H1 (cell line): ENCODE data around the gene ZDHHC8. TPM values are rescaled to one million over a fixed set of nuclear protein-coding genes. Genes with fewer than 3 reads are reported as not detected.

Experiments used
- CTCF ChIA-PET: fragments of 300-600 bp; sonication (Branson Sonifier 250); formaldehyde crosslinking; loops from one replicate; lab custom pipeline; 2021; ENCODE audit not compliant: partially characterized antibody; lab: Charles Lee
- POLR2A ChIA-PET: fragments of 300-600 bp; sonication (Branson Sonifier 250); formaldehyde crosslinking; loops from one replicate; lab custom pipeline; 2021; ENCODE audit warnings: inconsistent platforms; ENCODE audit not compliant: partially characterized antibody; lab: Charles Lee
- DNase-seq, 2 experiments: peaks; one replicate each; pipeline versions ENCODE4 v3.0.0 to v3.0.0-alpha.2; 2010 to 2022; ENCODE audit warnings: low spot score in 2 of 2, low read depth in 1 of 2, mixed read lengths in 1 of 2
- FAIRE-seq: peaks from 2 replicates; lab custom pipeline; 2011; peaks lifted over from hg19 to GRCh38; lab: Jason Lieb, UNC
- H2AFZ ChIP-seq: 2 replicates; pipeline ENCODE4 v1.8.1; 2012; ENCODE audit warnings: low read length, inconsistent platforms
- H2AK5ac ChIP-seq: 2 replicates; pipeline ENCODE4 v1.6.1; 2013; ENCODE audit warnings: low read depth, low read length
- H2BK120ac ChIP-seq: replicated peaks from 2 replicates; pipeline ENCODE3; 2013; ENCODE audit warnings: low read depth, low read length, inconsistent platforms
- H2BK12ac ChIP-seq: 2 replicates; pipeline ENCODE4 v1.6.1; 2013; ENCODE audit warnings: low read depth, low read length
- H2BK15ac ChIP-seq: 2 replicates; pipeline ENCODE4 v1.6.1; 2013; ENCODE audit warnings: low read length
- H2BK20ac ChIP-seq: 2 replicates; pipeline ENCODE4 v1.6.1; 2013; ENCODE audit warnings: low read length
- H2BK5ac ChIP-seq: 2 replicates; pipeline ENCODE4 v1.6.1; 2013; ENCODE audit warnings: low read depth, low read length
- H3K14ac ChIP-seq: 2 replicates; pipeline ENCODE4 v1.6.1; 2013; ENCODE audit warnings: inconsistent platforms; ENCODE audit not compliant: insufficient read length
- H3K18ac ChIP-seq: 2 replicates; pipeline ENCODE4 v1.6.1; 2013; ENCODE audit warnings: low read length; ENCODE audit errors: extremely low read depth
- H3K23ac ChIP-seq: 2 replicates; pipeline ENCODE4 v1.6.1; 2013; ENCODE audit warnings: inconsistent platforms; ENCODE audit not compliant: insufficient read length
- H3K23me2 ChIP-seq: 2 replicates; pipeline ENCODE4 v1.6.1; 2013; ENCODE audit warnings: low read depth, low read length
- H3K27ac ChIP-seq: 2 replicates; pipeline ENCODE4 v1.6.1; 2011; ENCODE audit warnings: low read depth, low read length, inconsistent platforms
- H3K27me3 ChIP-seq, 4 experiments: replicated peaks in 1 of 4; 1 replicate in 1 of 4; 2 replicates in 3 of 4; pipeline versions ENCODE4 v1.6.1 to v1.8.1; 2011 to 2013; ENCODE audit warnings: low read length in 3 of 4, mild to moderate bottlenecking in 3 of 4, inconsistent platforms in 2 of 4, mixed read lengths in 2 of 4, moderate library complexity in 1 of 4; ENCODE audit not compliant: control insufficient read depth in 3 of 4, insufficient read depth in 3 of 4; ENCODE audit errors: extremely low read depth in 1 of 4
- H3K36me3 ChIP-seq, 4 experiments: 2 replicates each; pipeline versions ENCODE4 v1.6.1 to v1.8.1; 2011 to 2013; ENCODE audit warnings: mild to moderate bottlenecking in 4 of 4, low read length in 3 of 4, moderate library complexity in 2 of 4, control low read depth in 1 of 4, inconsistent platforms in 1 of 4; ENCODE audit not compliant: insufficient read depth in 4 of 4, control insufficient read depth in 2 of 4
- H3K4ac ChIP-seq: replicated peaks from 2 replicates; pipeline ENCODE3; 2013; ENCODE audit warnings: low read length, low read depth, mixed read lengths, inconsistent platforms; ENCODE audit not compliant: insufficient read length
- H3K4me1 ChIP-seq, 4 experiments: replicated peaks in 1 of 4; 1 replicate in 1 of 4; 2 replicates in 3 of 4; pipeline versions ENCODE4 v1.6.1 to v1.8.1; 2011 to 2013; ENCODE audit warnings: low read length in 3 of 4, inconsistent platforms in 2 of 4, mixed read lengths in 1 of 4; ENCODE audit not compliant: insufficient read depth in 4 of 4, control insufficient read depth in 3 of 4
- H3K4me2 ChIP-seq, 2 experiments: 2 replicates each; pipeline versions ENCODE4 v1.6.1 to v1.8.1; 2011 to 2013; ENCODE audit warnings: low read depth in 2 of 2, low read length in 2 of 2, control low read depth in 1 of 2, inconsistent platforms in 1 of 2, mild to moderate bottlenecking in 1 of 2; ENCODE audit not compliant: insufficient read depth in 1 of 2
- H3K4me3 ChIP-seq, 4 experiments: fragments of 200-600, 300-600 bp in 1 of 4; sonication (generic), shearing (Covaris generic), sonication (Bioruptor Twin) in 1 of 4; 2 replicates each; pipeline versions ENCODE4 v1.5.1 to v1.8.1; 2011 to 2016; ENCODE audit warnings: low read length in 4 of 4, low read depth in 3 of 4, control low read depth in 2 of 4, inconsistent platforms in 2 of 4, mild to moderate bottlenecking in 2 of 4, mixed read lengths in 1 of 4, moderate library complexity in 1 of 4; ENCODE audit not compliant: insufficient read depth in 2 of 4; ENCODE audit errors: extremely low read depth in 1 of 4
- H3K56ac ChIP-seq: replicated peaks from 2 replicates; pipeline ENCODE3; 2013; ENCODE audit warnings: low read depth, mild to moderate bottlenecking, mixed read lengths, low read length, inconsistent platforms; ENCODE audit not compliant: insufficient read length
- H3K79me1 ChIP-seq: 2 replicates; pipeline ENCODE4 v1.6.1; 2013; ENCODE audit warnings: low read depth, low read length, control low read depth
- H3K79me2 ChIP-seq, 2 experiments: 2 replicates each; pipeline versions ENCODE4 v1.6.1 to v1.8.1; 2012 to 2013; ENCODE audit warnings: low read length in 2 of 2, mild to moderate bottlenecking in 2 of 2, inconsistent platforms in 1 of 2; ENCODE audit not compliant: insufficient read depth in 2 of 2, control insufficient read depth in 1 of 2
- H3K9ac ChIP-seq, 4 experiments: replicated peaks in 1 of 4; 1 replicate in 1 of 4; 2 replicates in 3 of 4; pipeline versions ENCODE4 v1.6.1 to v1.8.1; 2011 to 2013; ENCODE audit warnings: low read depth in 3 of 4, low read length in 3 of 4, control low read depth in 2 of 4, mild to moderate bottlenecking in 2 of 4, moderate library complexity in 2 of 4, inconsistent platforms in 1 of 4; ENCODE audit errors: extremely low read depth in 1 of 4
- H3K9me3 ChIP-seq, 2 experiments: 2 replicates each; pipeline versions ENCODE4 v1.6.1 to v1.8.1; 2012 to 2013; ENCODE audit warnings: mild to moderate bottlenecking in 2 of 2, moderate library complexity in 2 of 2, control low read depth in 1 of 2, inconsistent platforms in 1 of 2, low read depth in 1 of 2, low read length in 1 of 2, mixed read lengths in 1 of 2; ENCODE audit not compliant: insufficient read depth in 2 of 2
- H4K20me1 ChIP-seq, 2 experiments: replicated peaks in 1 of 2; 2 replicates each; pipeline versions ENCODE3 to v1.8.1; 2011 to 2013; ENCODE audit warnings: inconsistent platforms in 2 of 2, low read length in 2 of 2, mild to moderate bottlenecking in 1 of 2; ENCODE audit not compliant: insufficient read depth in 2 of 2, control insufficient read depth in 1 of 2
- H4K5ac ChIP-seq: 2 replicates; pipeline ENCODE4 v1.6.1; 2013; ENCODE audit warnings: low read length, low read depth, mixed read lengths, inconsistent platforms; ENCODE audit not compliant: insufficient read length
- H4K8ac ChIP-seq: 2 replicates; pipeline ENCODE4 v1.8.0; 2013; ENCODE audit warnings: mild to moderate bottlenecking, moderate library complexity, low read length, inconsistent platforms; ENCODE audit not compliant: insufficient read depth; ENCODE audit errors: extremely low read depth
- H4K91ac ChIP-seq: replicated peaks from 2 replicates; pipeline ENCODE3; 2013; ENCODE audit warnings: low read length, mixed read lengths, inconsistent platforms; ENCODE audit not compliant: insufficient read length
- CEBPB ChIP-seq: IDR thresholded peaks from 2 replicates; pipeline ENCODE4 v1.6.1; 2012; ENCODE audit warnings: low read depth, low read length
- GABPA ChIP-seq: IDR thresholded peaks from 2 replicates; pipeline ENCODE4 v1.6.1; 2011; ENCODE audit warnings: mild to moderate bottlenecking, low read length, moderate library complexity, borderline replicate concordance; ENCODE audit not compliant: insufficient read depth
- GTF2F1 ChIP-seq: IDR thresholded peaks from 2 replicates; pipeline ENCODE4 v1.6.1; 2012; ENCODE audit warnings: low read depth, low read length, improper control_type of control experiment, borderline replicate concordance
- HDAC6 ChIP-seq: IDR thresholded peaks from one replicate; pipeline ENCODE4 v1.7.1; 2012; ENCODE audit warnings: low read depth, mild to moderate bottlenecking, inconsistent platforms, low read length, moderate library complexity
- JUND ChIP-seq: IDR thresholded peaks from 2 replicates; pipeline ENCODE4 v1.6.1; 2011; ENCODE audit warnings: mild to moderate bottlenecking, improper control_type of control experiment, low read length
- KDM1A ChIP-seq: fragments of 200-600, 300-600 bp; sonication (generic); IDR thresholded peaks from 2 replicates; pipeline ENCODE4 v1.7.1; 2016; ENCODE audit warnings: mild to moderate bottlenecking, low read length, borderline replicate concordance
- KDM5A ChIP-seq: fragments of 200-600 bp; IDR thresholded peaks from 2 replicates; pipeline ENCODE4 v1.7.1; 2012; ENCODE audit warnings: mild to moderate bottlenecking, low read length, inconsistent platforms, mixed read lengths
- NRF1 ChIP-seq: IDR thresholded peaks from 2 replicates; pipeline ENCODE4 v1.6.1; 2011; ENCODE audit warnings: mild to moderate bottlenecking, low read depth, low read length, improper control_type of control experiment
- RBBP5 ChIP-seq: IDR thresholded peaks from 2 replicates; pipeline ENCODE4 v1.7.1; 2012; ENCODE audit warnings: low read depth, mild to moderate bottlenecking, inconsistent platforms, low read length, moderate library complexity, borderline replicate concordance
- RXRA ChIP-seq: IDR thresholded peaks from 2 replicates; pipeline ENCODE4 v1.6.1; 2011; ENCODE audit warnings: low read depth, mild to moderate bottlenecking, low read length, moderate library complexity; ENCODE audit not compliant: insufficient read depth
- SIN3A ChIP-seq, 2 experiments: IDR thresholded peaks in 1 of 2; conservative IDR thresholded peaks in 1 of 2; 2 replicates each; pipeline ENCODE4 v1.6.1; 2011 to 2012; ENCODE audit warnings: low read length in 2 of 2, improper control_type of control experiment in 1 of 2, low read depth in 1 of 2, mild to moderate bottlenecking in 1 of 2
- TAF7 ChIP-seq: optimal IDR thresholded peaks from 2 replicates; pipeline ENCODE3; 2011; ENCODE audit warnings: low read depth, mild to moderate bottlenecking, inconsistent platforms, low read length, moderate library complexity, borderline replicate concordance
- TCF12 ChIP-seq: IDR thresholded peaks from 2 replicates; pipeline ENCODE4 v1.6.1; 2011; ENCODE audit warnings: low read depth, mild to moderate bottlenecking, low read length
- WGBS, 2 experiments: shearing (Covaris generic) in 1 of 2; methylation state at CpG; one replicate each; pipeline versions ENCODE4 v1.1.6 to v1.1.7; 2013 to 2015; ENCODE audit warnings: low lambda C conversion rate in 2 of 2, mixed read lengths in 2 of 2, inconsistent platforms in 1 of 2, low coverage in 1 of 2, missing lambda C conversion rate in 1 of 2; ENCODE audit not compliant: insufficient replicate concordance in 2 of 2, insufficient coverage in 1 of 2, insufficient read length in 1 of 2; ENCODE audit errors: extremely low coverage in 1 of 2, missing lambda C conversion rate in 1 of 2; 5-methylcytosine and 5-hydroxymethylcytosine counted together
- polyA plus RNA-seq, 7 experiments: library from polyadenylated mRNA; depleted of rRNA in 3 of 7; stranded (reverse) in 5 of 7; unstranded in 2 of 7; fragments of >200 nt in 5 of 7; fragments of 200-250 nt in 2 of 7; gene quantifications; 1 replicate in 5 of 7; 2 replicates in 1 of 7; 4 replicates in 1 of 7; pipeline versions ENCODE4 v1.2.1 to v1.2.3, GENCODE V29; 2011 to 2013; ENCODE audit warnings: missing spikeins in 2 of 7, mixed read lengths in 2 of 7
- total RNA-seq: library from RNA; stranded (reverse); fragmentation: NEBNext Ultra II Directional; extraction: Animal tissue kit (Norgen Biotek cat#: 25700); gene quantifications from 2 replicates; pipeline ENCODE4 v1.2.1, GENCODE V29; 2021
- TF ChIP-seq, protein P1 (sequence below): IDR thresholded peaks from 2 replicates; pipeline ENCODE4 v1.6.1; 2011; ENCODE audit warnings: low read depth, mild to moderate bottlenecking, low read length; ENCODE audit not compliant: insufficient read depth

ZDHHC8 gene
- total and polyA plus RNA-seq, 2 of the 8 experiments (the other 6 are each of a cell fraction or from before 2014, with no cell fraction given) = 18.6 to 65.6 TPM

DNA sequence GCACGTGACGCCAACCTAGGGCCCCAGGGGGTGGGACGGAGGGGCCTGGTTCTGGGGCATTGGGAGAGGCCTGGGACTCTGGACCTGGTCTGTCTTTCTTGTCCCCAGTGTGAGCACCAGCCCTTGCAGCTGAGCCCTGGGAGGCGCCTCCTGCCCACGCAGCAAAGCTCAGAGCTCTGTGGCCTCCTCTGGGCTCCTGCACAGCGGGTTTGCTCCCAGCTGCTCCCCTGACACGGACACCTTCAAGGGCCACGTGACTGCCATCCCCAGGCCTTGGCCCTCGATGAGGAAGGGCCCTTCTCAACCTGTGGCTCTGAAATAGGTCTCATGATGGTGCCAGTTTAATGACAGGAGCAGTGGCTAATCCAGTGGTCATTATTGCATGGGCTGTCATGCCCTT lies 50.8 kb downstream of the ZDHHC8 start:
- no peak overlapping the region for H2AFZ ChIP-seq
- no peak overlapping the region for H2BK12ac ChIP-seq
- no peak overlapping the region for H3K4me2 ChIP-seq
- no peak overlapping the region for H2BK5ac ChIP-seq
- FAIRE-seq (no peak), DNase-seq (no peak)
- H3K23ac ChIP-seq = no peak overlapping the region
- ChIA-PET CTCF (interaction anchor here (2.3 kb wide), 1 partner anchor 8 kb away, joined by 8 read pairs; no protein-coding TSS in a partner anchor), POLR2A (interaction anchor here (0.9 kb wide), 1 partner anchor 15 kb away, joined by 3 read pairs; no protein-coding TSS in a partner anchor)
- H3K27me3 ChIP-seq = no peaks in the 10 kb centered on the region
- H2AK5ac ChIP-seq = no peak overlapping the region
- no peaks in the 10 kb centered on the region for H3K79me1 ChIP-seq
- H3K9ac ChIP-seq = no peak overlapping the region
- no peak overlapping the region for H2BK15ac ChIP-seq
- no peaks in the 10 kb centered on the region for H3K36me3 ChIP-seq
- no peak overlapping the region for H4K5ac ChIP-seq
- no peak overlapping the region for H3K14ac ChIP-seq
- H2BK120ac ChIP-seq = no peak overlapping the region
- WGBS, 2 experiments = 84% methylated on average over 8 of the region's 9 CpGs; no CpG with 5 or more reads in 1 of the 2 experiments
- no peak overlapping the region for H3K56ac ChIP-seq
- H2BK20ac ChIP-seq = no peak overlapping the region
- no peaks in the 10 kb centered on the region for H3K79me2 ChIP-seq
- peaks cover 0 to 2% of the 10 kb centered on the region in 2 experiments for H4K20me1 ChIP-seq
- no peak overlapping the region for H3K4me3 ChIP-seq
- peaks cover 0 to 4% (median 2%) of the 10 kb centered on the region in 4 experiments; a peak in 2 of 7 replicates for H3K4me1 ChIP-seq
- no peak overlapping the region for H3K18ac ChIP-seq
- no peak overlapping the region; the same call in 1 of the 2 replicates for H4K8ac ChIP-seq
- no peak overlapping the region for H3K4ac ChIP-seq
- no peaks in the 10 kb centered on the region for H3K9me3 ChIP-seq
- H3K23me2 ChIP-seq = no peaks in the 10 kb centered on the region
- H3K27ac ChIP-seq = no peak overlapping the region
- no peak overlapping the region for H4K91ac ChIP-seq
- TF ChIP-seq RXRA (no peak), NRF1 (no peak), SIN3A (conservative IDR thresholded peaks at IDR 0.05 in 1 of 2, IDR thresholded peaks at IDR 0.05 in 1 of 2; ENCODE audit: low read depth in 1 of 2, low read length in 2 of 2) (no peak), HDAC6 (no peak), JUND (no peak), GTF2F1 (no peak), KDM5A (no peak), CEBPB (no peak), KDM1A (no peak), TCF12 (no peak), GABPA (no peak), RBBP5 (no peak), TAF7 (no peak)
- TF ChIP-seq, protein P1, sequence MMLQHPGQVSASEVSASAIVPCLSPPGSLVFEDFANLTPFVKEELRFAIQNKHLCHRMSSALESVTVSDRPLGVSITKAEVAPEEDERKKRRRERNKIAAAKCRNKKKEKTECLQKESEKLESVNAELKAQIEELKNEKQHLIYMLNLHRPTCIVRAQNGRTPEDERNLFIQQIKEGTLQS = no peak
